Measurements from ENCODE around the gene OAF. TPM values are rescaled to one million over a fixed set of nuclear protein-coding genes. Genes with fewer than 3 reads are reported as not detected.

OAF gene
- total RNA-seq, 2 donors from 2014 or later: 180 to 189 TPM

- no peak for ATAC-seq
- intact Hi-C loops (cut with DNase I, micrococcal nuclease): no loop called here
- no peak for DNase-seq
Measured at GRCh38 chr11:120279502-120279901, 68.7 kb downstream of the OAF start.

Other genes with a start within 250 kb of the OAF start
- 1 to 10 TPM; 6.1 to 8.6 TPM for gene TRIM29, start 72.9 kb upstream of the OAF start, total RNA-seq
- gene POU2F3, start 29.1 kb downstream of the OAF start, total RNA-seq: 1 to 10 TPM; 1.9 to 2.0 TPM
- gene TLCD5, start 114.3 kb downstream of the OAF start, total RNA-seq: 1 to 10 TPM in 1 of 2 donors, under 1 TPM in 1; 0.49 to 1.1 TPM
- 100 to 1,000 TPM in 1 of 2 donors, 10 to 100 TPM in 1; 99.1 to 107 TPM for gene ARHGEF12, start 125.4 kb downstream of the OAF start, total RNA-seq